GM18873 (cell line): ENCODE results near the gene PLPP4.
A peak's percentile ranks its signal among the peaks of the same experiment; 100 is the strongest.

Source experiments
- ATAC-seq: cut with Tn5 transposase; IDR thresholded peaks from one replicate; pipeline ENCODE4 v1.9.1; 2021; ENCODE audit warnings: mild to moderate bottlenecking, moderate library complexity, moderate number of reproducible peaks; ENCODE audit not compliant: unreplicated experiment, low FRiP score

PLPP4 gene

GRCh38 chr10:120605410-120605809 is 148.4 kb downstream of the PLPP4 start:
- ATAC-seq = no peak

- ATAC-seq = peak; percentile 74
Observed at GRCh38 chr10:120606051-120606764, 149.2 kb downstream of the PLPP4 start.

GRCh38 chr10:120607016-120607709 is 150.1 kb downstream of the PLPP4 start:
- ATAC-seq = no peak

GRCh38 chr10:120607710-120608703 is 151.0 kb downstream of the PLPP4 start:
- no peak for ATAC-seq

GRCh38 chr10:120609006-120609405 is 152.0 kb downstream of the PLPP4 start:
- ATAC-seq = no peak

GRCh38 chr10:120610791-120611190 is 153.8 kb downstream of the PLPP4 start:
- ATAC-seq = no peak

GRCh38 chr10:120612756-120613155 is 155.7 kb downstream of the PLPP4 start:
- ATAC-seq = no peak

GRCh38 chr10:120613180-120613579 is 156.2 kb downstream of the PLPP4 start:
- no peak for ATAC-seq

- no peak for ATAC-seq
Observed at GRCh38 chr10:120614680-120615079, 157.7 kb downstream of the PLPP4 start.

GRCh38 chr10:120616311-120616911 is 159.4 kb downstream of the PLPP4 start:
- no peak for ATAC-seq

GRCh38 chr10:120628197-120628596 is 171.2 kb downstream of the PLPP4 start:
- ATAC-seq = no peak

- ATAC-seq = no peak
Observed at GRCh38 chr10:120630266-120630665, 173.2 kb downstream of the PLPP4 start.

GRCh38 chr10:120632047-120632446 is 175.0 kb downstream of the PLPP4 start:
- ATAC-seq = no peak

- ATAC-seq = no peak
Observed at GRCh38 chr10:120632942-120633341, 175.9 kb downstream of the PLPP4 start.

- ATAC-seq = no peak
Observed at GRCh38 chr10:120634659-120635058, 177.6 kb downstream of the PLPP4 start.
